HG03521 (cell line): Measurements from ENCODE around the gene GPR50.

Experiments
- ATAC-seq: cut with Tn5 transposase; IDR thresholded peaks from one replicate; pipeline ENCODE4 v1.9.1; 2021; ENCODE audit warnings: mild to moderate bottlenecking, moderate library complexity; ENCODE audit not compliant: unreplicated experiment

GPR50 gene

GRCh38 chrX:151176231-151176750, at the start of gene GPR50:
GPR50 (plus strand) TSS chrX:151176584; CDS start chrX:151176722, 138 bp downstream.
- no peak for ATAC-seq

DNA sequence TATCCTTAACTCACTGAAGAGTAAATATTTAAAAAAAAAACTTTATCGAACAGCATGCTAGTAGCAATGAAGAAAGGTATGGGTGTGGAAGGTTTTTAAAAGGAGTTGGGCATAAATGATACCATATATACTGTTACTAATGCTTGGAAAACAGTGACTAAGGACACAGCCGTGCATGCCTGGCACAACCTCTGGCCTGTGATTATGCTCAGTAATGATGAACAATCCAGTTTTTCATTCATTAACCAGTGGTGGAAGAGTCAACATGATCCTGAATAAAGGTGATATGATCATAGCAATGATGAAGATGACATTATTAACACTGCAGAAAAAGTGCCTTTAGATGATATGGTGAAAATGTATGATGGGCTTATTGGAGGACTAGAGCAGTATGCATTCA, 43.9 kb upstream of the GPR50 start:
- ATAC-seq, result no peak

GRCh38 chrX:151151665-151152267, 24.6 kb upstream of the GPR50 start:
- ATAC-seq, result no peak

DNA sequence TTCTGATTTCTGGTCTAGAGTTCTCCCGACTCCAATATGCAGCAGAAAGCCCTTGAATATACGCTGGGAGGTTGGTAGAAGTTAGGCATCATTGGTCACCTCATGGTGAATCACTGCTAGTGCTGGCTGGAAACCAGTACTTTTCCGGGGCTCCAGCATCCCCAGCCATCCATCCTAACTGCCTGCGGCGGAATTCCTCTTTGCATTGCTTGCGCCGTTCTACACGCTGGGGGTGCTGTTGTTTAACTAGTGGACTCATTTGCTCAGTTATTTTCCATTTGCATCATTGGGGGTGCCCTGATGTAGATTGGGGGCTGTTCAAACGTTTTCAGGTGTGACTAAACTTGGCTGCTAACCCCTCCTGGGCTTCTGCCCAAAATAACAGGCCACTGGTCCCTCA, 23.3 kb upstream of the GPR50 start:
- no peak for ATAC-seq

GRCh38 chrX:151153667-151154066, 22.7 kb upstream of the GPR50 start:
- ATAC-seq, result no peak

DNA sequence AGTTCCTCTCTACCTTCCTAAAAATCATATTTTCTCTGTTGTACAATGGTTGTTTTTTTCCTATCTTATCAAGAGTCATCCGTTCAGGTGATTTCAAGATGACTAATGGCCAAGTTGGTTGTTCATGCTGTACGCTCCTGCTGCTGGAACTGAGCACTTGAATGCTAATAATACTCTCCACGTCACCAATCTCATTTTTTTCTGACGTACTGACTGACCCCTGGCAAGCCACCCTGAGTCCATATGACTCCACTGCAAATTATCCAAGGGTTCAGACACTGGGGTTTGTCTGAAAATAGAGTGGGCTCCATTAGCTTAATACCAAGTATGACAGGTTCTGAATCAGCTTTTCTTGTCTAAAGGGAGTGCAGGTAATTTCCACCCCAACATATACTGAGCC, 21.1 kb upstream of the GPR50 start:
- ATAC-seq, result no peak

DNA sequence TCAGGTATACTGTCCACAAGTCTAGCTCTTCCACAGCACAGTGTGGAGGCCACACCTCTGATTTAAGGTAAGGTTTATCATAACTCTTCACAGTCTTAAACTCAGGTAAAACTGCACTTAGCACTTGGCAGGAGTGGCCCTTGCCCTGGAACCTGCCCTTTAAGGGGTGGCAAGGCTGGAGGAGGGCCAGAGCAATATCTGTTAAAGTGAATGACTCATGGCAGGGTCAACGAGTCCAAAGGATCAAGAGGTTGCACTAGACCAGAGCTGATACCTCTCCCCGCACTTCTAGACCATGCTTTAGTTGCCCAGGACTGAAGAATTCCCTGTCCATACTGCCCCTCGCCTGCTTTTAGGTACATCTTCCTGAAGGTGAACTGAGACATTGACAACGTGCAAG, 14.7 kb upstream of the GPR50 start:
- ATAC-seq, result no peak

- no peak for ATAC-seq
These were observed 8.5 kb upstream of the GPR50 start for GRCh38 chrX:151167791-151168345.

GRCh38 chrX:151169783-151170182, 6.6 kb upstream of the GPR50 start:
- ATAC-seq, result no peak

GRCh38 chrX:151174581-151175282, 1.7 kb upstream of the GPR50 start:
- no peak for ATAC-seq

DNA sequence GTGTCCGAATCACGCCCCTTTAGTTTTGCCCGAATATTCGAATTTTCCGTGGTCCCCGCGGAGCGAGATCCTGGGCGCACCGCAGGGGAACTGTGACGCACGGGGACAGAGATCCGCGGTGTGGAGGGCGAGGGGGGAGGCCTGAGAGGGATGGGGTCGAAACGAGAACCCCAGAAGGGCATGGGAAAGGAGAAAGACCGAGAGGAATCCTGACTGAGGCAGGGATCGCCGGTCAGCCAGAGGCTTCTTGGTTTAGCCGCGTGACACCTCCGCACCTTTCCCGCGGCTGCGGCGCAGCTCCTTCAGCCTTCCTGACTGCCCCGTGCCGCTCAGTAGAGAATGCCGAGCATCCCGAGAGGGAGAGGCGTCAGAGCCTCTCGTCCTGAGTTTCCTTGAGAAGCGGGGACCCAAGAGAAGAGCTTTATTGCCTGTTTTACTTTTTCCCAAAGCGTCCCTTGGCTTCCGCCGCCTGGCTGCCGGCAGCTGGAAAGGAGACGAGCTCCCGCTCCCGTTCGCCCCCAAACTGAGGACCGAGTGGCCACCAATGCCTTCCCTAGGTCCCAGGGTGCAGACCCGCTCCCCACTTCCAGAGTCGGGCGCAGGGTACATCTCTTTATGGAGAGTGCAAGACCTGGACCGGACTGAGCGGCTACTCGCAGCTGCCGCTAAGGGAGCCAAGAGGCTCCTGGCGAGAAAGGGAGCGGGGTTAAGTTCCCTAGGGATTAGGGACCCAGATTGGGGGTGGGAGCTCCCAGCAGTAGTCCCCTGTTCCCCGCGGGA, 911 bp upstream of the GPR50 start:
- ATAC-seq, result no peak

GRCh38 chrX:151177141-151178027, 1.0 kb downstream of the GPR50 start:
- ATAC-seq, result no peak

GRCh38 chrX:151178746-151179145, 2.4 kb downstream of the GPR50 start:
- ATAC-seq, result no peak

DNA sequence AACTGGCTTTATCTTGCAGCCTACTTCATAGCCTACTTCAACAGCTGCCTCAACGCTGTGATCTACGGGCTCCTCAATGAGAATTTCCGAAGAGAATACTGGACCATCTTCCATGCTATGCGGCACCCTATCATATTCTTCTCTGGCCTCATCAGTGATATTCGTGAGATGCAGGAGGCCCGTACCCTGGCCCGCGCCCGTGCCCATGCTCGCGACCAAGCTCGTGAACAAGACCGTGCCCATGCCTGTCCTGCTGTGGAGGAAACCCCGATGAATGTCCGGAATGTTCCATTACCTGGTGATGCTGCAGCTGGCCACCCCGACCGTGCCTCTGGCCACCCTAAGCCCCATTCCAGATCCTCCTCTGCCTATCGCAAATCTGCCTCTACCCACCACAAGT, 4.0 kb downstream of the GPR50 start:
- no peak for ATAC-seq

- ATAC-seq, result no peak
These were observed 4.7 kb downstream of the GPR50 start for GRCh38 chrX:151181088-151181487.

DNA sequence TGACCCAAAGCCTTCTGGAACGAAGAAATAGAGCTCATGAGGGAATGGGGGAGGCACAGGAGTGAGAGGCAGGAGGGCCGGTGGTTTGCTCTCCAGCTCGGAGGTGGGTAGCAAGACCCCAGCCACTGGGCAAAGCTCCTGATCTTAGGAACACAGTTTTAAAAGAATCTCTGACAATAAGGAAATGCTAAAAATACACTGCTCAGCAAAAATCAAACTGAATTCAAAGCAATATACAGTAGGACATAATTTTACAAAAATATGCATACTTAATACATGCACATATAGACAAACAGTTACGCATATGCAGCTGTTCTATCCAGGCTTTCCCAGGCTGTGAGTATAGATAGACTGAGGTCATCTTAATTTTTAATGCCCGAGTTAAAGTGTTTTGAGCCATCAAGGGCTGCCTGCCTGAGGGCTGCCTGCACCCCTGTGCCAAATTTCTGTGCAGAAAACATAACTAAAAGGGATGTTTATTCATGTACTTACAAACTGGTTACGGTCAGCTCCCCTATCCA, 6.9 kb downstream of the GPR50 start:
- no peak for ATAC-seq

- ATAC-seq, result no peak
These were observed 7.7 kb downstream of the GPR50 start for GRCh38 chrX:151183912-151184565.

GRCh38 chrX:151184705-151185104, 8.3 kb downstream of the GPR50 start:
- no peak for ATAC-seq

DNA sequence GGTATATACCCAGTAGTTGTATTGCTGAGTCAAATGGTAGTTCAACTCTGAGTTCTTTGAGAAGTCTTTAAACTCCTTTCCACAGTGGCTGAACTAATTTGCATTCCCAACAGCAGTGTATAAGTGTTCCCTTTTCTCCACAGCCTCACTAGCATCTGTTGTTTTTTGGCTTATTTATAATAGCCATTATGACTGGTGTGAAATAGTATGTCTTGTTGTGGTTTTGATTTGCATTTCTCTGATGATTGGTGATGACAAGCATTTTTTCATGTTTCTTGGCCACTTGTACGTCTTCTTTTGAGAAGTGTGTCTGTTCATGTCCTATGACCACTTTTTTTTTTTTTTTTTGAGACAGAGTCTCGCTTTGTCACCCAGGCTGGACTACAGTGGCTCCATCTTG, 30.5 kb downstream of the GPR50 start:
- ATAC-seq, result no peak

DNA sequence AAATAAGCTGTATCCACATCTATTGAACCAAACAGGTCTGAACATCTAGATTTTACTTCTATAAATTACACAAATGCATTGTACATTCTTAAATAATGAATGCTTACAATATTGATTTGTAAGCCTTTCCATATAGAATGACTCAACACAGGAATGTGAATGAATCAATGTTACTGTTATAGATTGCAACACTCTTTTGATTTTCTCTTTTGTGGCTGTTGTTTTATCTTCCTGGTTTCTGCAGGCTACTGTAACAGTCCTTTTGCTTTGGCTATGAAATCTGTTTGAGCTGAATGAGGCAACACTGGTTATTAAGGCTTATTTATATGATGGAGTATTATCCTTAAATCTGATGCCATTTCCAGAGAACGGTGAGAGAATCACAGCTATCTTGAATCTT, 49.5 kb downstream of the GPR50 start:
- no peak for ATAC-seq
